Transverse colon (tissue), 4 donors: ENCODE results near the gene CCS. TPM values are rescaled to one million over a fixed set of nuclear protein-coding genes. Genes with fewer than 3 reads are reported as not detected.

Source experiments
- DNase-seq: peaks from one replicate; pipeline ENCODE4 v3.0.0-alpha.2; 2019
- H3K27ac ChIP-seq, 4 donors: fragments of 200-600 bp; sonication (generic); 2 replicates each; pipeline ENCODE4 v1.5.1; 2016 to 2018; ENCODE audit warnings: inconsistent platforms in 4 of 4
- H3K27me3 ChIP-seq: fragments of 200-600 bp; sonication (generic); 2 replicates; pipeline ENCODE4 v1.5.1; 2017; ENCODE audit warnings: inconsistent platforms
- H3K36me3 ChIP-seq, 4 donors: fragments of 200-600 bp; sonication (generic); 2 replicates each; pipeline ENCODE4 v1.5.1; 2017 to 2019; ENCODE audit warnings: inconsistent platforms in 4 of 4
- H3K4me1 ChIP-seq, 4 donors: fragments of 200-600 bp; sonication (generic); 2 replicates each; pipeline ENCODE4 v1.5.1; 2017 to 2020; ENCODE audit warnings: inconsistent platforms in 4 of 4
- H3K4me3 ChIP-seq, 4 donors: fragments of 200-600 bp; sonication (generic); 1 replicate in 1 of 4; 2 replicates in 3 of 4; pipeline versions ENCODE4 v1.5.1 to v1.6.1; 2017 to 2019; ENCODE audit warnings: inconsistent platforms in 4 of 4
- H3K9me3 ChIP-seq, 2 donors: fragments of 200-600 bp; sonication (generic); 2 replicates each; pipeline ENCODE4 v1.5.1; 2017 to 2019; ENCODE audit warnings: inconsistent platforms in 2 of 2
- CTCF ChIP-seq, 5 experiments: fragments of 200-600 bp in 3 of 5; fragments of 450-650 bp in 2 of 5; sonication (generic) in 3 of 5; IDR thresholded peaks; 1 replicate in 2 of 5; 2 replicates in 3 of 5; pipeline ENCODE4 v1.5.1; 2016 to 2017; ENCODE audit warnings: antibody characterized with exemption in 5 of 5, inconsistent platforms in 3 of 5, mild to moderate bottlenecking in 2 of 5, moderate library complexity in 1 of 5
- EP300 ChIP-seq: sonication (generic); formaldehyde crosslinking; IDR thresholded peaks from one replicate; pipeline ENCODE4 v1.6.1; 2017; ENCODE audit warnings: antibody characterized with exemption, low read depth
- POLR2A ChIP-seq: fragments of 450-650 bp; IDR thresholded peaks from one replicate; pipeline ENCODE4 v1.6.1; 2016; ENCODE audit warnings: antibody characterized with exemption, mild to moderate bottlenecking, moderate library complexity
- POLR2AphosphoS5 ChIP-seq, 3 donors: sonication (generic); formaldehyde crosslinking; IDR thresholded peaks; one replicate each; pipeline ENCODE4 v1.6.1; 2016; ENCODE audit warnings: antibody characterized with exemption in 3 of 3
- WGBS, 2 donors: methylation state at CpG; one replicate each; pipeline ENCODE4 v1.1.5; 2018; ENCODE audit warnings: low coverage in 1 of 2; 5-methylcytosine and 5-hydroxymethylcytosine counted together
- in situ Hi-C, 4 donors: fragments of 200-750 bp; cut with MboI; loops; one replicate each; pipeline versions ENCODE4 v1.15.0 to v1.15.1; 2017; ENCODE audit warnings: low sequenced_read_pairs in 3 of 4, low pct_ligation_motif_present in 1 of 4, low pct_unique_long_range_greater_than_20kb in 1 of 4
- intact Hi-C: fragments of 100-400 bp; cut with DNase I; formaldehyde crosslinking; loops from one replicate; pipeline ENCODE4 v1.15.1; 2023; ENCODE audit warnings: low total_unique reads
- total RNA-seq, 4 donors: library from RNA; depleted of rRNA; stranded (reverse); fragments of >200 nt; gene quantifications; one replicate each; pipeline ENCODE4 v1.1.0, GENCODE V29; 2016

CCS gene
- total RNA-seq, 4 donors from 2014 or later: 37.4 to 82.0 (median 49.5) TPM

GRCh38 chr11:66570079-66570849 is 22.7 kb upstream of the CCS start:
- no peak overlapping the region for H3K27ac ChIP-seq
- no peak for TF ChIP-seq EP300
- TF ChIP-seq POLR2A: no peak
- no peak for TF ChIP-seq POLR2AphosphoS5 (IDR thresholded peaks at IDR 0.05)
- TF ChIP-seq CTCF (IDR thresholded peaks at IDR 0.05): no peak
- DNase-seq: no peak
- no peaks in the 10 kb centered on the region for H3K36me3 ChIP-seq
- intact Hi-C loops: no loop called here
- in situ Hi-C loops: loop anchor here in 2 of 4 donors (10.0 to 25.0 kb wide), 3 partner anchors 105 to 267 kb away; partner anchors contain the start of genes RBM4B (in 1 of the 2) and RCE1 (in 1 of the 2)
- peaks cover 5 to 18% (median 13%) of the 10 kb centered on the region in 4 donors for H3K4me1 ChIP-seq
- no peaks in the 10 kb centered on the region for H3K9me3 ChIP-seq
- no peak overlapping the region for H3K4me3 ChIP-seq
- WGBS, 2 donors: 39 to 67% methylated on average over 3 to 5 of the region's 5 CpGs
- H3K27me3 ChIP-seq: peaks cover 33% of the 10 kb centered on the region

GRCh38 chr11:66570850-66571180 is 22.2 kb upstream of the CCS start:
- TF ChIP-seq CTCF (IDR thresholded peaks at IDR 0.05) (no peak), POLR2A (no peak), EP300 (no peak), POLR2AphosphoS5 (IDR thresholded peaks at IDR 0.05) (no peak)
- H3K9me3 ChIP-seq: no peaks in the 10 kb centered on the region
- DNase-seq: no peak
- H3K4me1 ChIP-seq: peaks cover 5 to 18% (median 13%) of the 10 kb centered on the region in 4 donors
- H3K4me3 ChIP-seq: no peak overlapping the region
- in situ Hi-C loops: loop anchor here in 2 of 4 donors (10.0 to 25.0 kb wide), 3 partner anchors 104 to 266 kb away; partner anchors contain the start of genes RBM4B (in 1 of the 2) and RCE1 (in 1 of the 2)
- no peak overlapping the region for H3K27ac ChIP-seq
- no peaks in the 10 kb centered on the region for H3K36me3 ChIP-seq
- H3K27me3 ChIP-seq: peaks cover 38% of the 10 kb centered on the region
- intact Hi-C loops: no loop called here
- WGBS, 2 donors: 73% methylated on average over 2 of the region's 2 CpGs; no CpG with 5 or more reads in 1 of the 2 donors

- H3K4me3 ChIP-seq: no peak overlapping the region
- H3K36me3 ChIP-seq: no peaks in the 10 kb centered on the region
- peak; percentile 81 for DNase-seq
- no peak overlapping the region for H3K27ac ChIP-seq
- H3K4me1 ChIP-seq: no peaks in the 10 kb centered on the region
- in situ Hi-C loops (loop anchor here in 3 of 4 donors (5.0 to 10.0 kb wide), 3 partner anchors 93 to 256 kb away; partner anchors contain the start of gene RBM4B (in 1 of the 3)), intact Hi-C loops (loop anchor here (1.0 kb wide), 1 partner anchor 99 kb away; no protein-coding TSS in a partner anchor)
- WGBS, 2 donors: 21 to 48% methylated on average over 4 to 25 of the region's 25 CpGs
- no peaks in the 10 kb centered on the region for H3K9me3 ChIP-seq
- peaks cover 16% of the 10 kb centered on the region for H3K27me3 ChIP-seq
- TF ChIP-seq POLR2A (no peak), CTCF (IDR thresholded peaks at IDR 0.05) (peak; percentile 78 to 88 (median 86))
Observed at GRCh38 chr11:66579017-66579606, 13.9 kb upstream of the CCS start.

GRCh38 chr11:66580803-66581202 is 12.2 kb upstream of the CCS start:
- in situ Hi-C loops (loop anchor here in 2 of 4 donors (5.0 to 10.0 kb wide), 2 partner anchors 94 to 101 kb away; partner anchors contain the start of gene RBM4B (in 1 of the 2)), intact Hi-C loops (no loop called here)
- H3K36me3 ChIP-seq: no peaks in the 10 kb centered on the region
- H3K9me3 ChIP-seq: no peaks in the 10 kb centered on the region
- 73 to 83% methylated on average over 4 to 5 of the region's 5 CpGs for WGBS, 2 donors
- no peak overlapping the region for H3K4me3 ChIP-seq
- H3K27me3 ChIP-seq: peaks cover 1% of the 10 kb centered on the region
- no peaks in the 10 kb centered on the region for H3K4me1 ChIP-seq
- H3K27ac ChIP-seq: no peak overlapping the region
- DNase-seq: no peak
- TF ChIP-seq EP300 (no peak), CTCF (IDR thresholded peaks at IDR 0.05) (no peak), POLR2AphosphoS5 (IDR thresholded peaks at IDR 0.05) (no peak), POLR2A (no peak)
